Activated CD8-positive, alpha-beta memory T cell treated with anti-CD3 and anti-CD28 coated beads for 1 hour (primary cell): ENCODE measurements around the gene NMB.
"Not testable (repeated sequence)": the region's sequence is repeated elsewhere in the genome, so short reads cannot be mapped to it uniquely, and the experiment has no call there.

Experiments
- DNase-seq, 2 donors: peaks; one replicate each; pipeline ENCODE4 v3.0.0-alpha.2; 2020; ENCODE audit warnings: low read depth in 1 of 2; ENCODE audit errors: extremely low read depth in 1 of 2

Gene NMB, protein sequence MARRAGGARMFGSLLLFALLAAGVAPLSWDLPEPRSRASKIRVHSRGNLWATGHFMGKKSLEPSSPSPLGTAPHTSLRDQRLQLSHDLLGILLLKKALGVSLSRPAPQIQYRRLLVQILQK

DNA sequence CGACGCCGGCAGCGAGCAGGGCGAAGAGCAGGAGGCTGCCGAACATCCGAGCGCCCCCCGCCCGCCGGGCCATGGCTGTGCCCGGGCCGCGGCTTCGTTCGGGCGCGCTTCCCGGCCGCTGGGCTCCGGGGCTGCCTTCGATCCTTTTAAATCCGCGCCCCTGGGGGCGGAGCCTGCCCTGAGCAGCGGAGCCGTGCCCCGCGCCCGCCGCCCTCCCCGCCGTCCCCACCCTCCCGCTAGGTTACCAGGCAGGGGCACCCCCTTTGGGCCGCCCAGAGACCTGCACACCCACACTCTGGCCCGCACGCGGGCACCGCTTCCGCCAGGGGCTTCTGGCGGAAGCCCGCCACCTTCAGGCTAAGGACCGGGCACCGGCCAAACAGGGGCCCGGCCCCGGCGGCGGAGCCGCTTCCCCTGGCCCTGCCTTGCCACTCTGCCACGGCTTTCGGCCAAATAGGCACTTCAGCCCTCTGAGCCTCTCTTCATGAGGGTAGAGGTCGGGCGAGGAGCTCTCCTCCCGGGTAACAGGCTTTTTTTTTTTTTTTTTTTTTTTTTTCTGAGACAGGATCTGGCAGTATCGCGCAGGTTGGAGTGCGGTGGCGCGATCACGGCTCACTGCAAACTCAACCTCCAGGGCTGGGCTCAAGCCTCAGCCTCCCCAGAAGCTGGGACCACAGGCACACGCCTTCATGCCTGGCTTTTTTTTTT is at the start of gene NMB:
Gene NMB, minus strand, starts transcription at position 120 of the 708 bp plus-strand sequence. Its CDS starts 47 bp downstream, at position 73.
- peak; percentile 59 to 74 for DNase-seq

DNA sequence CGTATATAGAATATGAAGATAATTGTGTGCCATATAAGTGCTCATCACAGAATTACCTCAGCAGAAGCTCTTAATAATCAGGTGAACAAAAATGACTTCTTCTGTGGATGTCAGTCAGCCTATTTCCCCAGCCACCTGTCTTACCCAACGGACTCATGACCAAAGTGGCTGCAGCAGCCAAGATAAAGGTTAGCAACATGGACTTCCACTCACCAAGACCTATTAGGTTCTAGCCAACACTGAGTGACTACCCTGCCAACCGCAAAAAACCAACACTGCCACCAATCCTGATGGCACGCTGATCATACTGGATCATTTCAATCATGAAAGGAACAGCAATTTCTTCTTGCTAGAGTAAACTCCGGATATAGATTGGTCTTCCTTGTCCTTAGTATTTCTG is 45.8 kb upstream of the NMB start:
- DNase-seq: no peak

DNA sequence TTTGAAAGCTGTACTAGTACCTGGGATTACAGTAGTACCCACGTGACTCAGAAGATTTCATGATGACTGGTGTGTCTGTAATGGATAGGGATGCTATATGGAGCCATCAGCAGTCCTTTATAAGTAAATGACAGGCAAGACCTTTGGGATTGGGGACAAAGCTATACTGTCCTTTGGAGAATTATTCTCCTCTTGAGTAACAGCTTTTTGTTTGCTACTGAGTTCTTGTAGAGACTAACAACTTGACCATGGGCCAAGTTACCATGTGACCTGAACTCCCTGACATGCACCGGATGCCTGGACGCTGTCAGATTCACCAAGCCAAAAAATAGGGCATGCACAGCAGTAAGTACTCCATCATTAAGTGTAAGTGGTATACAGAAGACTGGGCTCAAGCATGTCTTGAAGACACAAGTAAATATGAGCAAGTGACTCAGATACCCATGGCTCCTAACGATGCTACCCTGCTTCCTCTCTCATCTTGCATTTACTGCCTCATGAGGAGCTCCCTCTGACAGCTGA is 45.0 kb upstream of the NMB start:
- DNase-seq: no peak

DNA sequence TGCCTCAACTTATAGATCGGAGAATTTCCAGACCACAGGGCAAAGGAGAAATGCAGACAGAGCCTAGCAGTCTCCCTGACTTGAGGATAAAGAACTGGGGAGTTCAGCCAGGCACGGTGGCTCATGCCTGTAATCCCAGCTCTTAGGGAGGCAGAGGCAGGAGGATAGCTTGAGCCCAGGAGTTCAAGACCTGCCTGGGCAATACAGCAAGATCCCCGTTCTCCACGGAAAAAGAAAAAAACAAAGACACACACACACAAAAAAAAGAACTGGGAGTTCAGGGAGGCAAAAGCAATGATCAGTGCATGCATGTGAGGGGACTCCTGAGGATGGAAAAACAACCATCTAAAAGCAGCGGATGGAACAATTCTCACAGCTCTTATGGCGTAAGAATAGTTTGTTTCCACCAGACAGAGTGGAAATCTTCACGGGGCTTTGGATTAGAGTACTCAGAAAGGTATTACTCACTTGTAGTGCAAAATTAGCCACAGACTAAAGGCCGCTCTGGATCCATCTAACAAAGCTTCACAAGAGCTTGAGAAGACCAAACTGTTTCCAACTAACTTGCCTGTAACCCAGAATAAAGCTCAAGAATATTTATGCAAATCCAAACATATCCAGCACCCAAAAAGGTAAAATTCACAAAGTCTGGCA is 41.7 kb upstream of the NMB start:
- DNase-seq: no peak

DNA sequence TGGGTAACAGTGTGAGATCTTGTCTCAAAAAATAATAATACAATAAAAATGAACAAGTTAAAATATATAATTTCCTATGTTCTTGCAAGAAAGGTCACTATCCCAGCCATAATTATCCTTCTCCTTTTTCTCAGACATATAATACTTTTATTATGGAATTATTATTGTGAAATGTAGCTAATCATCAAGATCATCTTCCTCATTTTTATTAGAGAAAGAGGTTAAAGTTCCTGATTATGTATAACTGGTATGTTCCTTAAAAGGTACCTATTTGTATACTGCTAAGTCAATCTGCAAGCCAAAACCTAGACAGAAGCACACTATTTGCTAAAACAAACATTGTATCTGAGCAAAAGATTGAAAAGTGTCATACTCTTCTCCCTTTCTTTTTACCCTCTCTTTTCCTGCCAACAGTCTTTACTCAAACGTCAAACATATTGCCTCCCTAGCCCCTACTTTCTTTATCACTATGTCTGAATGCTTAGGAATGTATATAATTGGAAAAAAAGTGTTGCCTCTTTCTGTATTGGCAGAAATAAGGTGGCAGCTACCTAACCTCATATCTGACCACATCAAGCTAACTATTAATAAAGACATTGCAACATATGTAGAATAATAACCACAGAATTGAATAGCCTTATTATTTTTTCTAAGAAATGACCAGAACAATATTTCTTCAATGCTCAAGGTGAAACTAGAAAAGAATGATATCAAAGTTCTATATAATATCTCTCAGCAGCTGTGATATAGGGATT is 39.4 kb upstream of the NMB start:
- no peak for DNase-seq

DNA sequence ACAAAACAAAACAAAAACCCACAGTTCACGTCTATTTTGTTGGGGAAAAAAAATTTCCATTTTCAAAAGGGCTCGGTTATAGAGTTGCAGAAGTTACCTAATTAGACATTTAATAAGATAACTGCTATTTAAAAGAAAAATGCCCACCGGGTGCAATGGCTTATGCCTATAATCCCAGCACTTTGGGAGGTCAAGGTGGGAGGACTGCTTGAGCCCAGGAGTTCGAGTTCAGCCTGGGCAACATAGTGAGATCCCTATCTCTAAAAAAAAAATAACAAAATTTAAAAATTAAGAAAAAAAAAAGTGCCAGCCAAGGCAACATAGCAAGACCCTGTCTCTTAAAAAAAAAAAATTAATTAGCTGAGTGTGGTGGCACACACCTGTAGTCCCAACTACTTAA is 38.8 kb upstream of the NMB start:
- no peak for DNase-seq

DNA sequence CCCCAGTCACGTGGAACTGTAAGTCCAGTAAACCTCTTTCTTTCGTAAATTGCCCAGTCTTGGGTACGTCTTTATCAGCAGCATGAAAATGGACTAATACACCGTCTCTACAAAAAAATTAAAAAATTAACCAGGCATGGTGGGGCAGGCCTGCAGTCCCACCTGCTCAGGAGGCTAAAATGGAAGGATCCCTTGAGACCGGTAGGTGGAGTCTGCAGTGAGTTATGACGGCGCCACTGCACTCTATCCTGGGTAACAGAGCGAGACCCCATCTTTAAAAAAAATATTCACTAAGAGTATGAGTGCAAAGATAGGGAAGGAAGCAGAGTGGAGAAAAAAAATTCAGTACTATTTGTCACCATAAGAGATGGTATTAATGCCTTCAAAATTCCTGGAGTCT is 32.3 kb upstream of the NMB start:
- DNase-seq: no peak

DNA sequence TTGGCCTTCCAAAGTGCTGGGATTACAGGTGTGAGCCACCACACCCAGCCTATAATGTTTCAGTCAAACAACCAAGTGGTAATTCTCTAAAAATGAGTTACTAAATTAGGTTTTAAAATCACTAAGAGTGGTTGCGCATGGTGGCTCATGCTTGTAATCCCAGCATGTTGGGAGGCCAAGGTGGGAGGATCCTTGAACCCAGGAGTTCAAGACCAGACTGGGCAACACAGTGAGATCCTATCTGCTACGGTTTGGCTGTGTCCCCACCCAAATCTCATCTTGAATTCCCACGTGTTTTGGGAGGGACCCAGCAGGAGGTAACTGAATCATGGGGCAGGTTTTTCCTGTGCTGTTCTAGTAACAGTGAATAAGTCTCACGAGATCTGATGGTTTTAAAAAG is 31.9 kb upstream of the NMB start:
- no peak for DNase-seq

DNA sequence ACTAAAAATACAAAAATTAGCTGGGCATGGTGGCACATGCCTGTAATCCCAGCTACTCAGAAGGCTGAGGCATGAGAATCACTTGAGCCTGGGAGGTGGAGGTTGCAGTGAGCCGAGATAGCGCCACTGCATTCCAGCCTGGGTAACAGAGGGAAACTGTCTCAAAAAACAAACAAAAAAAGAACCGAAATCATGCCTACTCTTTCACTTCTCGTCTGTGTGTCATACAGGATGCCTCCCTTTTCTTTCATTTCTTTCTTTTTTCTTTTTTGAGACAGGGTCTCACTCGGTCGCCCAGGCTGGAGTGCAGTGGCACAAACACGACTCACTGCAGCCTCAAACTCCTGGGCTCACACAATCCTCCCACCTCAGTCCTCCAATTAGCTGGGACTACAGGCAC is 28.4 kb upstream of the NMB start:
- not testable (repeated sequence) for DNase-seq

DNA sequence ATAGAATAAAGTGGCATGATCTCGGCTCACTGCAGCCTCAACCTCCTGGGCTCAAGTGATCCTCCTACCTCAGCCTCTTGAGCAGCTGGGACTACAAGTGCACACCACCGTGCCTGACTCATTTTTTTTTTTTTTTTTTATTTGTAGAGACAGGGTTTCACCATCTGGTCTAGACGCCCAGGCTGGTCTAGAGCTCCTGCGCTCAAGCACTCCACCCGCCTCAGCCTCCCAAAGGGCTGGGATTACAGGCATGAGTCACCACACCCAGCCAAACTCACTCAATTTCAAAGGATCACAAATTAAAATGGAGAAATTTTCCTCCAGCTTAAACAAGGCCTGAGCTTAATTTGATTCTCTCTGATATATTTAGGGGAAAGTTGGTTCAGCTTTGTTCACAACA is 27.3 kb upstream of the NMB start:
- no peak for DNase-seq

DNA sequence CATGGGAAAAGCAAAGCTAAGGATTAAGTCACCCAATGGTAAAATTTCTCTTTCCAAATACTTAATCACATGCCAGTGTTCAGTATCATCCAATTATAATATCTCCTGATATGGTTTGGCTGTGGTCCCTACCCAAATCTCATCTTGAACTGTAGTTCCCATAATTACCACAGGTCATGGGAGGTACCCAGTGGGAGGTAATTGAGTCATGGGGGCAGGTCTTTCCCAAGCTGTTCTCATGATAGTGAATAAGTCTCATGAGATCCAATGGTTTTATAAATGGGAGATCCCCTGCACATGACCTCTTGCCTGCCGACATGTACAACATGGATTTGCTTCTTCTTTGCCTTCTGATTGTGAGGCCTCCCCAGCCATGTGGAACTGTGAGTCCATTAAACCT is 26.1 kb upstream of the NMB start:
- no peak for DNase-seq

DNA sequence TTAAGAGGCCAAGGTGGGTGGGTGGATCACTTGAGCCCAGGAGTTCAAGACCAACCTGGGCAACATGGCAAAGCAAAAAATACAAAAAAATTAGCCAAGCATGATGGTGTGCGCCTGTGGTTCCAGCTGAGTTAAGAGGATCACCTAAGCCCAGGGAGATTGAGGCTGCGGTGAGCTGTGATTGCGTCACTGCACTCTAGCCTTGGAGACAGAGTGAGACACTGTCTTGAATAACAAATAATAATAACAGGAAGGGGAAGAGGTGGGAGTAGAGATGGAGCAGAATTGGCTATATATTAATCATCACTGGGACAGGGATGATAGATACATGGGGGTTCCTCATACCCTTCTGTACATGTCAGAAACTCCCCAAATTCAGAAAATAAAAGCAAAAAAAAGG is 23.8 kb upstream of the NMB start:
- no peak for DNase-seq

DNA sequence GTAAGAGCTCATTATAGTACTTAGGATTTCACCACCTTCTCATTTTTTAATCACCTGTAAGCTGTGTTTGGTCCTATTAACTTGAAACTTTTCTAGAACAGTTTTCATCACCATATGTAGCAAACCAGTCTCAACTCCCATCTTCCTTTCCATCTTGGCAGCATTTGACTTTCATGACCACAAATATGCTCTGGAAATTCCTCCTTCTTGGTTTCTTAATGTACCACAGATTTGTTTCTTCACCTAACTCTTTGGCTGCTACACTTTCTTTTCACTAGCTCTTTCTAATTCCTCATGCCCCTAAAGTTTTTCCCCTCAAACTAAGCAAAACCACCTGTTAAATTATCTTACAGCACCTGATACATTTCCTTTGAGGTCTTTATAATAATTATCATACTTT is 13.2 kb upstream of the NMB start:
- DNase-seq: no peak

DNA sequence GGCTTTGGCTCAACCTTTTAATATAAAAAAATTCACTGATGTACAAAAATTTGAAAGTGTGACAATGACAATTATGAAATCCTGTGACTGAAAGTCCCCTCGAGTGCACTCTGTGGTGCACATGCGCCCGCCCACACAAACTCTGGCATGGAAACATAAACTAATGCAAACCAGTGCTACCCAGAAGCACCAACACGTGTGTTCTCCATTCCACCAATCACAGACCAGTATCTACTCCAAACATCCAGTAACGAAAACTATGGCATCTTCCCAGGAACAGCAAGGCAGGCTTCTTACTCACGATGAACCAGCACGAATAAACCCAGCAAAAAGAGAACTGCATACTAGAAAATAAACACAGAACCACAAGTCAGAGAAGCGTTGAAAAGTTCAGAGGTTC is 11.7 kb upstream of the NMB start:
- DNase-seq: no peak

DNA sequence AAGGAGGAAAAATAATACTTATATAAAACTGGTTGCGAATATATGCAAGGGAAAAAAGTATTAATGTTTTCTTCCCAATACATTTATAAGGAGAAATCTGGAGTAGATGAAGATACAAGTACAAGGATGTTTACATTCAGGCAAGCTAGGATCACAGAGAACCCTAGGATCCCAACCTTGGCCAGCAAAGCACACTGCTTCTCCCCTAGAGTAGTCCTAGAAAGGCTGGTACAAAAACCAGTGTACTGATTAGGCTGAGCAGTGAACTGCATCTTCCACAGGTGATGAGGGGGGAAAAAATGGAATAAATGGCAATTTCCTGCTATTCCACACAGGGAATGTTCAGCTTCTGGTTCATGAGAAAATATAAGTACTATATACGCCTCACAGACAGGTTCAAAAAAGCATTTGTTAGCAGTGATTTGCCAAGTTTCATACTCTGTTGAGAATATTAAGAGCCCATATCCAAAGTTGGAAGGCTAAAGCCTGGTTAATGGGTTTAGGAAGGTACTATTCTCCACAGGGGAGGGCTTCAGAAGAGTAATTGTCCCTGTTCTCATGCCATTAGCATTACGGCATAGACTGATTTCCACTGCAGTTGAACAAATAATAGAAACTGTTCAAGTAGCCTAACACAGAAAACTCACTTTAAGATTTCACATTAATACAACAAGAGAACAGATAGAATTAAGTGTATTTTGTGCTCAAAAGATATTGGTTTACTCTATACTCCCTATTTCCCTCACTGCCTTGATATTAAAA is 10.4 kb upstream of the NMB start:
- no peak for DNase-seq

DNA sequence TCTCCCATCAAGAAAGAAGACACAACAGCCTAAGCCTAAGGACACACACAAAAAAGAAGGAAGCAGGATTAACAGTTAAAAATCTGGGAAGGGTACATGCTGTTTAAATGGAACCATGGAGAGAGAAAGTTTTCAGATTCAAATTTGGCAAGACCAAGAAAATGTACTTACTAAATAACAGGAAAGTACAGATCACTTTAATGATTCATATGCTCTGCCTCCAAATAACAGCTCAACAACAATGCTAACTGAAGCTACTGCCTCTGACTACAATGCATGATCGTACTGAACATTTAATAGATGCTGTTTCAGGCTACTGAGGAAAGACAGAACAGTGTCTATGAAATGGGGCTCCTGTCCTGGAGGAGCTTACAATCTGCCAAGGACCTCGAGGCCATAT is 8.4 kb upstream of the NMB start:
- DNase-seq: no peak

DNA sequence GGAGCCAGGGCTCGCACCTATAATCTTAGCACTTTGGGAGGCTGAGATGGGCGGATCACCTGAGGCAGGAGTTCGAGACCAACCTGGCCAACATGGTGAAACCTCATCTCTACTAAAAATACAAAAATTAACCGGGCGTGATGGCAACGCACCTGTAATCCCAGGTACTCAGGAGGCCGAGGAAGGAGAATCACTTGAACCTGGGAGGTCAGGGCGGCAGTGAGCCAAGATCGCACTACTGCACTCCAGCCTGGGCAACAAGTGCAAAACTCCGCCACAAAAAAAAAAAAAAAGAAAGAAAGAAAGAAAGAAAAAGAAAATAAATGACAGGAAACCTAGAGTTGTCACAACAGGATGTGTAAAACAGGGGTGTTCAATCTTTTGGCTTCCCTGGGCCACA is 3.0 kb upstream of the NMB start:
- no peak for DNase-seq

DNA sequence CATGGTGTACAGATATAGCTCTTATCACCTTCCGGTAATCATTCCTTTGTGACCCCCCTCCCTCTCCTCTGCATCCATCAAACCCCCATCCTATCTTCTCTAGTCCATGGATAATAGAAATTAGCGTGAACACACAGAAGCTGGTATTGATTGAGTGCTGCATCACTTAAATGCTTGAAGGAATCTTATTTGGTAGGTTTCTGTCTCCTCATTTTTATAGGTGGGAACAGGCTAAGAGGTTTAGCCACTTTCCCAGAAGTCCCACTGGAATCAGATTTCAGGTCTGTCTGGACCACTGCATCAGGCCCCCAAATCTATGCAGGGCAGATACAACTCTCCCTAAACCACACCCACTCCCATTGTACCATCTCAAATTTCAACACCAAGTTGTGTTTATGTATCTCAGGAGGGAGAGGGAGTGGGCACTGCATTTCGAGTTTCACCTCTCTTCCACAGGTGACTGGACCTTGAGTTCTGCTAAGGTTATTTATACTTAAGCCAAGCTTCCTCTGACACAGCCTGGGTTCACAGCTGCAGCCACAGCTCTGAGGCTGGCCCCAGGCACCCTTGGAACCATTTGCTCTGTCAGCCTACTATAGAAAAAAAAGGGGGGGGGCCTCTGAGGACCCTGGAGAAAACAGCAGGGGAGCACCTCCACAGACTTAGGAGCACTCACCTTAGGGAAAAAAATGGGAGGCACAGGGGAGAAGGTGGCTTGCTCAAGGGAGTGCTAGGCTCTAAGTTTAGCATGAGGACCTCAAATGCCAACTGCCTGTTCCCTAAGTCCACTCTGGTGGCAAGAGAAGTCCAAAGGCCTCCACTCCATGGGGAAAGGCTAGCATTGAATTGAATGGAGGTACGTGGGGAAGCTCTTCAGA is 2.1 kb upstream of the NMB start:
- DNase-seq: no peak

DNA sequence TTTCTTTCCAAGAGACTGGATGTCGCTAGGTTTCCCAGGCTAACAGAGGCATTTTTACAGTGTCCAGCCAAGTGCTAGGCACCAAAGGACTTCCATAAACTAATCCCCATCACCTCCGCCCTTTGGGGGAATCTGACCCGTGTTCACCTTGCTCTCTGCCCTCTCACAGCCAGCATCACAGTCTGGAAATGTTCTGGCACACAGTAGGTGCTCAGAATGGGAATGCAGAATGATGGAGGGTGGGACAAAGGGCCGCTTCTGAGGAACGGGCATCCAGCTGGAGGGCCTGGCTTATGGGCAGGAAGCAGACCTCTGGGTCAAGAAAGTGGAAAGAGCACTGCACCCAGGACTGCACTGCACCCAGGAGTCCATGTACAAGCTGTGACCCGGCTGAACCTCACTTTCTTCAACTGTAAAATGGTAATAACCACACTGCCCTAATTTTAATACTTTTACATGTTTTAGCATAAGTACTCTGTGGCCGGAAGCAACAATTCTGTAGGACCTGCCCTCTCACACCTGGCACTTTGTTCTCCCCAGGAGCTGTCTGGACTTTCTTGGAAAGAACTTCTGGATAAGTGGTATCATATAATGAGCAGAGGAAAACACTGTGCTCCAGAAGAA is 901 bp upstream of the NMB start:
- DNase-seq: no peak

DNA sequence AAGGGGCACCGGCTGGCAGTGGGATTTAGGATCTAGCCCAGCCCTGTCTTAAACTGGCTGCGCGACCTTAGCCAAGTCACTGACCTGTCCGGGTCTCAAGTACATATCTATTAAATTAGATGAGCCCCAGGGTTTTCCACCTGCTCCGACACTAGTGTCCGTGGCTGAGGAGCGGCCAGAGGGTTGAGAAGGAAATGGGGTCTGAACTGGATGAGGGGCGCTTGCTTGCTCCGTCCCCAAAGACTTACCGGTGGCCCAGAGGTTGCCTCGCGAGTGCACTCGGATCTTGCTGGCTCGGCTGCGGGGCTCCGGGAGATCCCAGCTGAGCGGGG is 285 bp downstream of the NMB start:
- no peak for DNase-seq
